NCI-H526 treated with DMSO at 0.1 percent for 48 hours (cell line): ENCODE results near the gene TRIM72.
"Not testable (repeated sequence)": the region's sequence is repeated elsewhere in the genome, so short reads cannot be mapped to it uniquely, and the experiment has no call there.

Experiments
- DNase-seq: peaks from one replicate; lab custom pipeline; 2025; lab: John Stamatoyannopoulos, UW

TRIM72 gene

DNA sequence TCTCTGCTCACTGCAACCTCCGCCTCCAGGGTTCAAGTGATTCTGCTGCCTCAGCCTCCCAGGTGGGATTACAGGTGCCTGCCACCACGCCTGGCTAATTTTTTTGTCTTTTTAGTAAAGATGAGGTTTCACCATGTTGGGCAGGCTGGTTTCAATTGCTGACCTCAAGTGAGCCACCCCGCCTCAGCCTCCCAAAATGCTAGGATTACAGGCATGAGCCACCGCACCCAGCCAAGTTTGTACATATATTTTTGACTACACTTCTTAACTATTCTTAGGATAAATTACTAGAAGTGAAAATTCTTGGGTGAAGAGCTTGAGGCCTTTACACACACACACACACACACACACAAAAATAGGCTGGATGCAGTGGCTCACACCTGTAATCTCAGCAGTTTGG lies 44.4 kb downstream of the TRIM72 start:
- no peak for DNase-seq

- no peak for DNase-seq
These were observed 46.4 kb downstream of the TRIM72 start for GRCh38 chr16:31260136-31260931.

DNA sequence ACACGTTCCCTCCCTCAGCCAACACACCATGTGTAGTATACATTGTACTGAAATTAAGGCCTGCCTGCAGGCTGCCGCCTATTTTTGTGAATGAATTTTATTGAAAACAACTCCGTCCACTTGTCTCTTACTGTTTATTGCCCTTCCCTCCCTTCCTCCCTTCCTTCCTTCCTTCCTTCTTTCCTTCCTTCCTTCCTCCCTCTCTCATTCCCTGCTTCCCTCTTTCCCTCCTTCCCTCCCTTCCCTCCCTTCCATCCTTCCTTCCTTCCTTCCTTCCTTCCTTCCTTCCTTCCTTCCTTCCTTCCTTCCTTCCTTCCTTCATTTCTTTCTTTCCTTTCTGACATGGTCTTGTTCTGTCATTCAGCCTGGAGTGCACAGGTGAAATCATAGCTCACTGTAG lies 48.2 kb downstream of the TRIM72 start:
- no peak for DNase-seq

- DNase-seq = no peak
These were observed 51.7 kb downstream of the TRIM72 start for GRCh38 chr16:31265329-31266245.

DNA sequence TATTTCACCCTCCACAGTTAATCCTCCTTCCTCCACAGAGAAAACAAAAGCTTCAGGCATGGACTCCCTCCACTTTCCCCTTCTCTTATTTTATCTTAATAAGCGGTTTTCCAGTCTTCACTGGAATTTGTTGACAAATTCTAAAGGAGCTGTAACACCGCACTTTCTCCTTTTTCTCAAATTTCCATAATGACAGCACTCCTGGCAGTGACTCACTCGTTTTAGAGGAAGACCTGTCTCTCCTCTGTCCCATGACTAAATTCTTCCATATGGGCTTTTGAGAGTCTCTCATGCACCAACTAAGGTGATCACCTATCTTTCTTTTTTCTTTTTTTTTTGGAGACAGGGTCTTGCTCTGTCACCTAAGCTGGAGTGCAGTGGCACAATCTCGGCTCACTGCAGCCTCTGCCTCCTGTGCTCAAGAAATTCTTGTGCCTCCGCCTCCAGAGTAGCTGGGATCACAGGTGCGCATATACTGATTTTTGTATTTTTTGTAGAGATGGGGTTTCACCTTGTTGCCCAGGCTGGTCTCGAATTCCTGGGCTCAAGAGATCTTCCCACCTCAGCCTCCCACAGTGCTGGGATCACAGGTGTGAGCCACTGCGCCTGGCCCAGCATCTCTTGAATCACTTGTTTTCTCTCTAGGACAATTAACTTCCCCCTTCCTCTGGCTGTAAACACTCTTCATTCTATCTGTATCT lies 53.6 kb downstream of the TRIM72 start:
- no peak for DNase-seq

DNA sequence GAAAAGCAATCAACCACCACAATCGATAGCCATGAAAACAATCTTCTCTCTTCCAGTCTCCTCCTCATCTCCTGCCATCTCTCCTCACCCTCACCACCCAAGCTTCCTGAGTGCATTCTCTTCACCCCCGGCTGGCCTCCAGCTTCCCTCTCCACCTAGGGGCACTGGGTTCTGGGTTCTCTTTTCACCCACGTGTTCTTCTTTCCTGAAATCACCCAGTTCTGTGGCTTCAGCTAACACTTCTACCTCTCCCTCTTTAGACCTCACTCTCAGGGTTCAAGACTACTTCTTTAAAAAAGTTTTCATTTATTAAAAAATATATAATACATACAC lies 54.1 kb downstream of the TRIM72 start:
- no peak for DNase-seq

DNA sequence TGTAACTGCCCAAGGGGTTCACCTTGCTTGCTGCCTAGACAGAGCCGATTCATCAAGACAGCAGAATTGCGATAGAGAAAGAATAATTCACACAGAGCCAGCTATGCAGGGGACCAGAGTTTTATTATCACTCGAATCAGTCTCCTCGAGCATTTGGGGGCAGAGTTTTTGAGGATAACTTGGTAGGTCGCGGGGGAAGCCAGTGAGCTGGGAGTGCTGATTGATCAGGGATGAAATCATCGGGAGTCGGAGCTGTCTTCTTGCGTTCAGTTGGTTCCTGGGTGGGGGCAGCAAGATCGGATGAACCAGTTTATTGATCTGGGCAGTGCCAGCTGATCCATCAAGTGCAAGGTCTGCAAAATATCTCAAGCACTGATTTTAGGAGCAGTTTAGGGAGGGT lies 55.0 kb downstream of the TRIM72 start:
- DNase-seq = no peak

DNA sequence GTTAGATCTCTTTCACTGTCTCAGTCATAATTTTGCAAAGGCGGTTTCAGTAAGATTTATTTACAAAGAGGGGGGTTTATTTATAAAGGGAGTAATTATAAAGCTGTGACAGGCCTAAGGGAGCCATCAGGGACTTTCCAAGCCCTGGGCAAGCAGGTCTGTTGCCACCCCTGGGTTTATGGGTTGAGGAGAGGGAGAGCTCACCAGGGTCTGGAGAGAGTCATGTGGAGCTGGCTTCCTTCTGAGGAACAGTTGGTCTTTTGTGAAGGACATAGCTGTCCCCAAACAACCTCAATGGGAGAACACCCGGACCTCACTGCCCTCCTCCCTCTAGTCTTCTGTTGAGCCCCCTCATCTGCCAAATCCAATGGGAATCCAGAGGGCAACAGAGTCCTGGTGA lies 55.6 kb downstream of the TRIM72 start:
- no peak for DNase-seq

DNA sequence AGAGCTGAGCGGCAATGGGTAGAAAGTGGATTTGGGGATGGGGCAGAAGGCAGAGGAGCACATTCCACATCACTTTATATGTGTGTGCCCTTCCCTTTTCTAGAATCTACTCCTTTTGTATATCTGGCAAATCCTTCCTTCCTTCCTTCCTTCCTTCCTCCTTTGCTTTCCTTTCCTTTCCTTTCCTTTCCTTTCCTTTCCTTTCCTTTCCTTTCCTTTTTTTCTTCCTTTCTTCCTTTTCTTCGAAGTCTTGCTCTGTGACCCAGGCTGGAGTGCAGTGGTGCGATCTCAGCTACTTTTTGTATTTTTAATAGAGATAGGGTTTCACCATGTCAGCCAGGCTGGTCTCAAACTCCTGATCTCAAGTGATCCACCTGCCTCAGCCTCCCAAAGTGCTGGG lies 56.1 kb downstream of the TRIM72 start:
- not testable (repeated sequence) for DNase-seq

- no peak for DNase-seq
These were observed 56.9 kb downstream of the TRIM72 start for GRCh38 chr16:31270795-31271194.

DNA sequence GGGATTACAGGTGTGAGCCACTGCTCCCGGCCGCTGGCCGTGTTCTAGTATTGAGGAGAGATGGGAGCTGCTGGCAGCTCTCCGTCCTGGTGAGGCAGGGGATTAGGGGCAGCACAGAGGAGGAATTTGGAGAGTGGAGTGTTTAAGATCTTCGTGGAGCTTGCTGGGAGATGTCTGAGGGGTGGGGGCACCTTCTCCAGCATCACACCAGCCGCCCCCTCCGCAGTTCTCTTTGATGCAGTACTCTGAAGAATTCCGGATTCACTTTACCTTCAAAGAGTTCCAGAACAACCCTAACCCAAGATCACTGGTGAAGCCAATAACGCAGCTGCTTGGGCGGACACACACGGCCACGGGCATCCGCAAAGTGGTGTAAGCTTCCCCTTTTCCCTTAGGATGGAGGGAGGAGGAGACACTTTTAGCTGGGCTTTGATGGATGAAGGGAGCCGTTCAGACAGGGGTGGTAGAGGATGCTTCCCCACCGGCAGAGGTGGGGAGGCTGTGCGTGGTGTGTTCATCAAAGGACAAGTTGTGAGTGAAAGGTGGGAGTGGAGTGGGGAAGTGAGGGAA lies 57.8 kb downstream of the TRIM72 start:
- DNase-seq = no peak

GRCh38 chr16:31273187-31273586 lies 59.3 kb downstream of the TRIM72 start:
- DNase-seq = no peak

GRCh38 chr16:31273676-31274075 lies 59.8 kb downstream of the TRIM72 start:
- DNase-seq = no peak

DNA sequence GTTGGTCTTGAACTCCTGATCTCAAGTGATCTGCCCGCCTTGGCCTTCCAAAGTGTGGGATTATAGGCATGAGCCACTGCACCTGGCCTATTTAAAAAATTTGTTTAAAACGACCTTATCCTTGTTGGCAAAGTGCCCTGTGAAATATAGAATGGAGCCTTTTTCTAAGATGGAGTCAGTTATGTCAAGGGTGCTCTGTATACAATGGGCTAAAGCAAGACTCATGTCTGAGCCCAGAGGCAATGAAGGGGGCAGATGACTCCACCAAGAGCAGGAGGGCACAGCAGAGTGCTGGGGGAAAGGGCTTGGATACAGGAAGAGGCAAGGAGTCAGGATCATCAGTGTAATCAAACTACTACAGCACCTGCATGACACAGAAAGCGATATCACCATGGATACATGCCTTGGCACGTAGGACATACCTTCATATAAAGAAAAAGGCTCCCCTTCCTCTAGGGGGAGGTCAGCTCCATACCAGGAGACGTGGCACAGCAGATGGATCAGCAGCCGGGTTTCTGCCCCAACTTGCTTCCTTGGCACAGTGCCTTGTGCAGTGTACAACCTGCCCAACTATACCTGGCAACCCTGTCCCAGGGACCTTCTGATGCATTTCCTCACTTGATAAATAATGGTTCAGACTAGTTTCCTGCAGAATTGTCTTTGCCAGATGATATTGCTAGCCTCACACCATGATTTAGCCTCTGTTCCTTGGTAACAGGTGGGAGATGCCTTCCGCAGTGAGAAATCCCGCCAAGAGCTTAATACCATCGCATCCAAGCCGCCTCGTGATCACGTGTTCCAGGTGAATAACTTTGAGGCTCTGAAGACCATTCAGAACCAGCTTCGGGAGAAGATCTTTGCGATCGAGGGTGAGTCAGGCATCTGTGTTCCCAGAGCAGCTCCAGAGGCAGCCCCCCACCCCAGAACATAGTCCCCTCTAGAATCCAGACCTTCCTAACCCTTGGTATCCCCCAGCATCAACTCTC lies 61.2 kb downstream of the TRIM72 start:
- DNase-seq = no peak

DNA sequence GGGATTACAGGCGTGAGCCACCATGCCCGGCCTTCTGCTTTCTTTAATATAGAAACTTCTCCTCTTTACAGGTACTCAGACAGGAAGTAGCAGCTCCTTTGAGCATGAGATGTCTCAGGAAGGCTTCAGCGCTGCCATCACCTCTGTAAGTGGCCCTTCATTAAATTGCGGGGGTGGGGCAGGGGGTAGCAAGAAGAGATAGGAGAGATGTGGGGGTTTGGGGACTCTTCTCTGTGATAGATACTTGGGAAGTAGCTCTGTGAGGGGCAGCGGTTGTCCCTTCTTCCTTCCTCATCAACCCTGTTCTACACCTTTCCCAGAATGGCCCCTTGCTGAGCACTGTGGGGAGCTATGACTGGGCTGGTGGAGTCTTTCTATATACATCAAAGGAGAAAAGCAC lies 62.7 kb downstream of the TRIM72 start:
- DNase-seq = no peak

- no peak for DNase-seq
These were observed 63.8 kb downstream of the TRIM72 start for GRCh38 chr16:31277659-31278260.

GRCh38 chr16:31278853-31279252 lies 64.9 kb downstream of the TRIM72 start:
- DNase-seq = not testable (repeated sequence)
